Activated gamma-delta T cell treated with anti-CD3 and anti-CD28 coated beads, Interleukin-2, amount 50 U/mL, for 16 hours (primary cell): ENCODE measurements around the gene RASSF10.

Source experiments
- DNase-seq: peaks from one replicate; pipeline ENCODE4 v3.0.0-alpha.2; 2020; ENCODE audit warnings: low read depth

Gene RASSF10

GRCh38 chr11:13008625-13009475, at the start of gene RASSF10:
Gene RASSF10 (plus strand): TSS chr11:13009316. CDS start chr11:13009577, 261 bp downstream.
- no peak for DNase-seq

GRCh38 chr11:12961615-12962014, 47.5 kb upstream of the RASSF10 start:
- DNase-seq = no peak

GRCh38 chr11:12962306-12962705, 46.8 kb upstream of the RASSF10 start:
- DNase-seq = no peak

GRCh38 chr11:12963051-12963450, 46.1 kb upstream of the RASSF10 start:
- DNase-seq = no peak

DNA sequence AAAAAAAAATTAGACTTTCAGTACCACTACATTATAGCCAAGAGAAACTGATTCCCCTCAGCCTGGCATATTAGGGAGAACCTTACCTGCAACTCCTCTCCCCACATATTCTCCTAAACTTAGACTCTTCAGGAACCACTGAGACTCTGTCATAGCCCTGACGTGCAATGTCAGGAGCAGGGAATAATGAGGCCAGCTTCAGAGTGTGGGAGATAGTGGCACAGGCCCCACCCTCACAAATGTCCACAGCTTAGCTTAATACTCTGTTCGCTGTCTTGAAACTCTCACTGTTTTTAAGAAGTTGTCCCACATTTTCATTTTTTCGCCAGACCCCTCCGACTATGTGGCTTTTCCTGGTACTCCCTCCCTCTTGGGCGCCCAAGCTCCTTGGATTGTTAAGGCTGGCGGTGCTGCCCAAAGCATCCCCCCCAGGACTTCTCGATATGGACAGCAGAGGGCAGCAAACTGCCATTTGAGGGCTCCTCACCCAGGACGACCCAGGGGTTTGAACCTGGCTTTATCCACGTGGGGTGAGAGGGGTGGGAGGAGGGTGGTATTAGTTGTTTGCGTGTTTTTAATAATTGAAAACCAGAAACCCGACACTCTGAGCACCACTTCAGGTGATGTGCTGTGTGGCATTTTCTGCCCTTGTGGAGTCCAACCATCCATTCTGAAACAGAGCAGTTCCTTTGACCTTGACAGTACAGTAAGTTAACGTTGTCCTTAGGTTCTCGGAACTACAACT, 45.2 kb upstream of the RASSF10 start:
- peak; percentile 32 for DNase-seq

- DNase-seq = no peak
Observed at GRCh38 chr11:12964650-12965049, 44.5 kb upstream of the RASSF10 start.

GRCh38 chr11:12966002-12966401, 43.1 kb upstream of the RASSF10 start:
- DNase-seq = no peak

GRCh38 chr11:12968101-12968500, 41.0 kb upstream of the RASSF10 start:
- DNase-seq = no peak

- no peak for DNase-seq
Observed at GRCh38 chr11:12968826-12969225, 40.3 kb upstream of the RASSF10 start.

DNA sequence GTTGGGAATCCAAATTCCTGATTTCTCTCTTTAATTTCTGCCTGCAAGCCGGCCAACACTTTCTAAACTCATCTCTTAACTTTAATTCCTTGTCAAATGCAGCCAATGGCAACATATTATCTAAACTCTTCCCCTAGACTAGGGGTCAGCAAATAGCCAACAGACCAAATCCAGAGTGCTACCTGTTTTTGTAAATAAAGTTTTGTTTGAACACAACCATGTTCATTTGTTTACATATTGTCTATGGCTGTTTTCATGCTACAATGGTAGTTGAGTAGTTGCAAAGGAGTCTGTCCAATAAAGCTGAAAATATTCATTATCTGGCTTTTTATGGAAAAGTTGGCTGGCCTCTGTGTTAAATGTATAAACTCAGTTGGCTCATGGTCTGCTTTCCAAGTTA, 37.2 kb upstream of the RASSF10 start:
- no peak for DNase-seq

- no peak for DNase-seq
Observed at GRCh38 chr11:12973528-12974181, 35.5 kb upstream of the RASSF10 start.

GRCh38 chr11:12975195-12975594, 33.9 kb upstream of the RASSF10 start:
- no peak for DNase-seq

- no peak for DNase-seq
Observed at GRCh38 chr11:12979928-12980689, 29.0 kb upstream of the RASSF10 start.

DNA sequence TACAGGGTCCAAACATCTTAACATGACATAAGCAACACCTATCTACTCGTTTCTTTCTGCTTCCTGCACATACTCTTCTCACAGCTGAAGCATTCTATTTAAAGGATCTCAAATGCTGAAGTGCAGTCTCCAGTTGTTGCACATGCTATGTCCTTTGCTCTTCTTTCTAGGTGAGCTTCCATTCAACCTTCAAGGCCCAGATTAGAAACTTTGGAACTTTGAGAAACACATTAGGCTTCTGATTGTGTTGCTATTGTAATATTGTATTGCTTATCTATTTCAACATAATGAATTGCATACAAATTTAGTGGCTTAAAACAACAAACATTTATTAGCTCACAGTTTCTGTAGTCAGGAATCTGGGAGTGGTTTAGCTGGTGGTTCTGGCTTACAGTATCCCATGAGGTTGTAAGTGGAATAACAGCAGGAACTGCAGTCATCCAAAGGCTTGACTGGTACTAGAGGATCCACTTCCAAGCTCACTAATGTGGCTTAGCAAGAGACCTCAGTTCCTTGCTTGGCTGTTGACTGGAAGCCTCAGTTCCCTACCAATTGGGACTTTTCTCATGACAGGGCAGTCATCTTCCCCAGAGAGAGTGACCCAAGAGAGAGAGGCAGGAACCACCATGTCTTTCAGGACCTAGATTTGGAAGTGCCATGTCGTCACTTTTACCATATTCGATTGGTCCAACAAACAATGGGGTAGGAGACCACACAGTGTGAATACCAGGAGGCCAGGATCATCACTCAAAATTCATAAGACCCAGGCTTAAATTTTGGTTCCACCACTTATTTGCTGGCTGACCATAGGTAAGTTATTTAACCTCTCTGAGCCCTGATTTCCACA, 27.2 kb upstream of the RASSF10 start:
- DNase-seq = no peak

DNA sequence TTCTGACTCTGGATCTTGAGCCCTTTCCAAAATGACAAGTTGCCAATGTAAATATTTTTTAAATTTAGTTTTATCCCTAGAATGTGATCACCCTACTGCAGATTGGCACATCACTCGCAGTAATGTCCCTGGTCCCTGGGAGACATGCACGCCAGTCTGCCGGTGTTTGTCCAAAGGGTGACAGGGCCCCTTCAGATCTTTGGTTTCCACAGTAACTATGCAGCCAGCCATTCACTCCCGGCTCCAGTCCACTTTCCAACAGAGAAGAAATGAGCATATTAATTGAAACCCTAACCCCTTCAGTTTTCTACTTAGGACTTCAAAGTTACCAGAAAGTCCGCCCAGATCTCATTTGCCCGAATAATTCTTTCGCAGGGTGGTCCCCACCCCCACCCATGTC, 25.8 kb upstream of the RASSF10 start:
- DNase-seq = no peak

DNA sequence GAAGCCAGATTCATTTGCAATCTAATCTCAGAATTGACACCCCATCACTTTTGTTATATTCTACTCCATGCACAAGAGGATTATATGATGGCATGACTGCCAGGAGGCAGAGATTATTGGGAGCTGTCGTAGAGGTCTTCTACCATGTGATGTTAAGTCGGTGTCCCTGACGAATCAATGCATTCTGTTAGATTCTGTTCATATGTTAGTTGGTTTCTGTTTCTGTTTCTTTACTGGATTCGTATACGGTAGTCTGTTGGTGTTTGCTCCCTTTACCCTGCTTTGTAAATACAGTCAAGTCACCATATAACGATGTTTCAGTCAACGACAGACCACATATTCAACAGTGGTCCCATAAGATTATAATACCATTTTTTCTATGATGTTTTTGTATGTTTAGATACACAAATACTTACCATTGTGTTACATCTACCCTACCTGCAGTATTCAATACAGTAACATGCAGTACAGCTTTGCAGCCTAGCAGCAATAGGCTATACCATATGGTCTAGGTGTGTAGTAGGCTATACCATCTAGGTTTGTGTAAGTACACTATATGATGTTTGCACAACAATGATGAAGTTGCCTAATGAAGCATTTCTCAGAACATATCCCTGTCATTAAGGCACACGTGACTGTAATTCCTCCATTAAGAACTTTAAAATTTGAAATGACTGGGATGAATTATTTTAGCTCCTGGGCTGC, 22.8 kb upstream of the RASSF10 start:
- no peak for DNase-seq

GRCh38 chr11:12989428-12990161, 19.5 kb upstream of the RASSF10 start:
- DNase-seq = no peak

DNA sequence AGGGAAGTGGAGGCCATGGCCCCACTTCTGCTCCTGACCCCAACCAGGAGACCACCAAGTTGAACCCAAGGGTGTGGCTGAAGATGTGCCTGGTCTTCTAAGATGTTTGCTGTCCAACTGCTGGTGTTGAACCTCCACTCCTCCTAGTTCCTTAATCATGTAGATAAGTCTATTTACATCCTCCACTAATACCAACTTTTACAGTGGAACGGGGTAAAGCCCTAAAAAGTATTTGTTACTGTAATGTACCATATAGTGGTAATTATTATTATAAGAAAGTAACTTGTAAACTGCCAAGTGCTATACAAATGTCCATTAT, 19.0 kb upstream of the RASSF10 start:
- DNase-seq = no peak

- no peak for DNase-seq
Observed at GRCh38 chr11:12991426-12991825, 17.7 kb upstream of the RASSF10 start.

GRCh38 chr11:12993626-12994025, 15.5 kb upstream of the RASSF10 start:
- DNase-seq = no peak
